MM.1S (cell line): Measurements from ENCODE around the gene PRRG2.

ENCODE experiments used
- EZH2 ChIP-seq: fragments of 300-600 bp; sonication (generic); optimal IDR thresholded peaks from 2 replicates; pipeline ENCODE3; 2017; ENCODE audit warnings: low read depth, mild to moderate bottlenecking, antibody characterized with exemption, low read length, mixed read lengths
- EZH2phosphoT487 ChIP-seq: fragments of 300-600 bp; sonication (generic); IDR thresholded peaks from 2 replicates; pipeline ENCODE4 v1.6.1; 2018; ENCODE audit warnings: antibody characterized with exemption, low read length
- TF ChIP-seq, protein P1 (sequence below): fragments of 300-600 bp; sonication (generic); IDR thresholded peaks from 2 replicates; pipeline ENCODE4 v1.5.1; 2016; ENCODE audit warnings: antibody characterized with exemption, low read length, mixed read lengths

DNA sequence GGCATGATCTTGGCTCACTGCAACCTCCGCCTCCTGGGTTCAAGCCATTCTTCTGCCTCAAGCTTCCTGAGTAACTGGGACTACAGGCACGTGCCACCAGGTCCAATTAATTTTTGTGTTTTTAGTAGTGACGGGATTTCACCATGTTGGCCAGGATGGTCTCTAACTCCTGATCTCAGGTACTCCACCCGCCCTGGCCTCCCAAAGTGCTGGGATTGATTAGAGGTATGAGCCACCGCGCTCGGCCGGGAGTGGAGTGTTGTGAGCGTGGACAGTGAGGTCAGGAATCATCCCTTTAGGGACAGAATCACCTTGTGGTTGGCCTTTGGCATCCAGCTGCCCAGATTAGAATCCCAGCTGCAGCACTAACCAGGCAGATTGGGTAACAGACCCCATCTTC lies 48.5 kb downstream of the PRRG2 start:
- TF ChIP-seq, protein P1, sequence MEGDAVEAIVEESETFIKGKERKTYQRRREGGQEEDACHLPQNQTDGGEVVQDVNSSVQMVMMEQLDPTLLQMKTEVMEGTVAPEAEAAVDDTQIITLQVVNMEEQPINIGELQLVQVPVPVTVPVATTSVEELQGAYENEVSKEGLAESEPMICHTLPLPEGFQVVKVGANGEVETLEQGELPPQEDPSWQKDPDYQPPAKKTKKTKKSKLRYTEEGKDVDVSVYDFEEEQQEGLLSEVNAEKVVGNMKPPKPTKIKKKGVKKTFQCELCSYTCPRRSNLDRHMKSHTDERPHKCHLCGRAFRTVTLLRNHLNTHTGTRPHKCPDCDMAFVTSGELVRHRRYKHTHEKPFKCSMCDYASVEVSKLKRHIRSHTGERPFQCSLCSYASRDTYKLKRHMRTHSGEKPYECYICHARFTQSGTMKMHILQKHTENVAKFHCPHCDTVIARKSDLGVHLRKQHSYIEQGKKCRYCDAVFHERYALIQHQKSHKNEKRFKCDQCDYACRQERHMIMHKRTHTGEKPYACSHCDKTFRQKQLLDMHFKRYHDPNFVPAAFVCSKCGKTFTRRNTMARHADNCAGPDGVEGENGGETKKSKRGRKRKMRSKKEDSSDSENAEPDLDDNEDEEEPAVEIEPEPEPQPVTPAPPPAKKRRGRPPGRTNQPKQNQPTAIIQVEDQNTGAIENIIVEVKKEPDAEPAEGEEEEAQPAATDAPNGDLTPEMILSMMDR, result no peak
- TF ChIP-seq EZH2, result no peak
- TF ChIP-seq EZH2phosphoT487, result no peak
